Measurements from ENCODE around the gene SUV39H2.
"Not testable (repeated sequence)": the region's sequence is repeated elsewhere in the genome, so short reads cannot be mapped to it uniquely, and the experiment has no call there.

Gene SUV39H2

DNA sequence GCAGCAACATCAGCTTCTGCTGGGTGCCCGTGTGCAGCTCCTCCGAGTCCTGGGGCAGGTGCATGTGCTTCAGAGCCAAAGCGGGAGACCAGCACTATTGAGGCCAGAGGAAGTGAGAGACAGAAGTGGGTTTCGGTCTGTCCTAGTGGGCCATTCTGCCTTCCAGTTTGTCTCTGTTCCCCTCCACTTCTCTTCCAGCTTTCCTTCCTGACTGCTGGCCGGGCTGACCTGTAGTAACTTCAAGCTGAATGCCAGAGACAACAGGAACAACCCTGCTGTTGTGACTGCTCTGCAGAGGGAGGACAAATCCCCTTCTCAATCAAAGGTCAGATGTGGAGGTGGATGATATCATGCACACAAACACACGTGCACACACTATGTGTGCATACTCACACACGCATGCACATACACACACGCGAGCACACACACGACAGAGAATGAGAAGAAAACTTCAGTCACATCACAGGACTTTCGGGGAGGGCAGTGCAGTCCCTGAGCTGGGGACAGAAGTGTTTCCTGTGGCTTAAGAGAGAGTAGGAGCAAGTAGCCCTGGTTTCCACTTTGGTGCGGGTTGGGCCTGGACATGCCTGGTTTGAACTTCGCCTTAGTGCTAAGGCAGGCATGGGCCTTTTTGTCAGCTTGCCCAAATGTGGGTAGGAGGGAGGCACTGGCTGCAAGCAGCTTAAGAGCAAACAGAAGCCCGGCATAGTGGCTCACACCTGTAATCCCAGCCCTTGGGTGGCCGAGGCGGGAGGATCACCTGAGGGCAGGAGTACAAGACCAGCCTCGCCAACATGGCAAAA, 63.7 kb downstream of the SUV39H2 start:
- DNase-seq, result not testable (repeated sequence)

DNA sequence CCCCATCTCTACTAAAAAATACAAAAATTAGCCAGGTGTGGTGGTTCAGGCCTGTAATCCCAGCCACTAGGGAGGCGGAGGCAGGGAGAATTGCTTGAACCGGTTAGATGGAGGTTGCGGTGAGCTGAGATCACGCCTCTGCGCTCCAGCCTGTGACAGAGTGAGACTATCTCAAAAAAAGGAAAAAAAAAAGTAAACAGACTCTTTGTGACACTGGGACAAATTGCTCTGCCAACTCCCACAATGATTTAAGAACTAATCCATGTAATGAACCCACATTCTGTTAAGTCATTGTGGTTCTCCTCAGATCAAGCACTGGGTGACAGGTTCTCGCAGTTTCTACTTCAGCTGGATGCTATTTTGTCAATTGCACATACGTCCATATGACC, 64.3 kb downstream of the SUV39H2 start:
- DNase-seq, result not testable (repeated sequence)

GRCh38 chr10:14945108-14945507, 66.4 kb downstream of the SUV39H2 start:
- no peak for DNase-seq

DNA sequence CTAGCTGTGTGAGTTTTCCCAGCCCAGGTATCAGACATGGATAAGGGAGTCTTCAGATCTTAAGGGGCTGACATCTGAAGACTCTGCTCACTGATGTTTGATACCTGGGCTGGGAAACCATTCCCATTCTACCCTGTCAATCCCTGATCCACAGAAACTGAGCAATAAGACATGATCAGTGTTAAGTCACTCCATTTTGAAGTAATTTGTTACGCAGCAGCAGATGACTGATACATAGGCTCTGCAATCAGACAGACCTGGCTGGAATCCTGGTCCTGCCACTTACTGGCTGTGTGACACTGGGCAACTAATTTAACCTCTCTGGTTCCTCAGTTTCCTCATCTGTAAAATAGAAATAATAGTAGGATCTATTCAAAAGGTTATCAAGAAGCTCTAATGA, 68.6 kb downstream of the SUV39H2 start:
- DNase-seq, result no peak

GRCh38 chr10:14949291-14949690, 70.6 kb downstream of the SUV39H2 start:
- no peak for DNase-seq

- DNase-seq, result no peak
Measured at GRCh38 chr10:14952851-14953423, 74.3 kb downstream of the SUV39H2 start.

- peak; percentile 9 for DNase-seq
Measured at GRCh38 chr10:14953424-14954000, 74.8 kb downstream of the SUV39H2 start.

Data from NCI-H226 (cell line).